GM21367 (cell line): Measurements from ENCODE around the gene CPT2.
A peak's percentile ranks its signal among the peaks of the same experiment; 100 is the strongest.

ENCODE experiments used
- ATAC-seq: cut with Tn5 transposase; IDR thresholded peaks from one replicate; pipeline ENCODE4 v1.9.1; 2021; ENCODE audit not compliant: unreplicated experiment

Gene CPT2

GRCh38 chr1:53214376-53214940 is 17.8 kb downstream of the CPT2 start:
- ATAC-seq, result no peak

GRCh38 chr1:53218201-53218600 is 21.6 kb downstream of the CPT2 start:
- ATAC-seq, result no peak

GRCh38 chr1:53219711-53220110 is 23.1 kb downstream of the CPT2 start:
- no peak for ATAC-seq

GRCh38 chr1:53220171-53220961 is 23.7 kb downstream of the CPT2 start, which contains the start of gene CZIB:
Gene CZIB (minus strand): TSS chr1:53220634. CDS start chr1:53220575, 59 bp downstream.
- ATAC-seq, result peak; percentile 91

- ATAC-seq, result no peak
These were observed 24.3 kb downstream of the CPT2 start for GRCh38 chr1:53220962-53221286.

GRCh38 chr1:53237638-53238037 is 41.0 kb downstream of the CPT2 start:
- ATAC-seq, result no peak

GRCh38 chr1:53238197-53239155 is 41.9 kb downstream of the CPT2 start, which contains the start of gene MAGOH:
Gene MAGOH (minus strand): TSS chr1:53238518. CDS start chr1:53238448, 70 bp downstream.
- ATAC-seq, result peak; percentile 93

- ATAC-seq, result no peak
These were observed 45.2 kb downstream of the CPT2 start for GRCh38 chr1:53241828-53242227.

GRCh38 chr1:53242381-53242780 is 45.8 kb downstream of the CPT2 start:
- no peak for ATAC-seq

GRCh38 chr1:53244141-53244540 is 47.5 kb downstream of the CPT2 start:
- no peak for ATAC-seq

GRCh38 chr1:53246261-53247134 is 49.9 kb downstream of the CPT2 start:
- no peak for ATAC-seq

- no peak for ATAC-seq
These were observed 53.1 kb downstream of the CPT2 start for GRCh38 chr1:53249706-53250105.

GRCh38 chr1:53250325-53250724 is 53.7 kb downstream of the CPT2 start:
- ATAC-seq, result no peak

GRCh38 chr1:53254011-53254640 is 57.5 kb downstream of the CPT2 start:
- ATAC-seq, result no peak

GRCh38 chr1:53255031-53255430 is 58.4 kb downstream of the CPT2 start:
- no peak for ATAC-seq

- ATAC-seq, result no peak
These were observed 60.2 kb downstream of the CPT2 start for GRCh38 chr1:53256511-53257453.

GRCh38 chr1:53257454-53258081 is 60.9 kb downstream of the CPT2 start:
- ATAC-seq, result no peak

- no peak for ATAC-seq
These were observed 61.6 kb downstream of the CPT2 start for GRCh38 chr1:53258216-53258615.
